KMS-11 (cell line): ENCODE results near the gene SSBP1.

Experiments used
- H2AFZ ChIP-seq: fragments of 200-600 bp; sonication (generic); 2 replicates; pipeline ENCODE4 v1.6.1; 2016; ENCODE audit warnings: antibody characterized with exemption, mixed run types, low read depth
- H3K27ac ChIP-seq: fragments of 200-600 bp; sonication (generic); 2 replicates; pipeline ENCODE4 v1.6.1; 2016; ENCODE audit warnings: mild to moderate bottlenecking, mixed run types
- H3K27me3 ChIP-seq: fragments of 200-600 bp; sonication (generic); 2 replicates; pipeline ENCODE4 v1.6.1; 2017; ENCODE audit warnings: mild to moderate bottlenecking, low read depth, mixed run types, moderate library complexity; ENCODE audit not compliant: insufficient read depth
- H3K36me3 ChIP-seq: fragments of 200-600 bp; sonication (generic); 2 replicates; pipeline ENCODE4 v1.6.1; 2017; ENCODE audit warnings: mild to moderate bottlenecking, mixed run types; ENCODE audit not compliant: insufficient read depth
- H3K4me1 ChIP-seq: fragments of 200-600 bp; sonication (generic); 2 replicates; pipeline ENCODE4 v1.6.1; 2016; ENCODE audit warnings: mild to moderate bottlenecking, low read depth, mixed run types; ENCODE audit not compliant: poor library complexity, severe bottlenecking
- H3K4me2 ChIP-seq: fragments of 200-600 bp; sonication (generic); 2 replicates; pipeline ENCODE4 v1.7.0; 2016; ENCODE audit warnings: mild to moderate bottlenecking, mixed run types
- H3K4me3 ChIP-seq: fragments of 200-600 bp; sonication (generic); IDR thresholded peaks from 2 replicates; pipeline ENCODE4 v1.6.1; 2017; ENCODE audit warnings: low read depth, low read length, mixed read lengths; ENCODE audit not compliant: insufficient read depth
- H3K79me2 ChIP-seq: fragments of 200-600 bp; sonication (generic); 2 replicates; pipeline ENCODE4 v1.6.1; 2016; ENCODE audit warnings: low read depth, mixed run types; ENCODE audit not compliant: insufficient read depth
- H3K9ac ChIP-seq: fragments of 200-600 bp; sonication (generic); 2 replicates; pipeline ENCODE4 v1.6.1; 2016; ENCODE audit warnings: mild to moderate bottlenecking, mixed run types
- H4K20me1 ChIP-seq: fragments of 200-600 bp; sonication (generic); 2 replicates; pipeline ENCODE4 v1.6.1; 2016; ENCODE audit warnings: mild to moderate bottlenecking, mixed run types; ENCODE audit not compliant: insufficient read depth
- CTCF ChIP-seq: fragments of 200-600 bp; sonication (generic); conservative IDR thresholded peaks from 2 replicates; pipeline ENCODE4 v1.6.1; 2017; ENCODE audit warnings: low read depth, mild to moderate bottlenecking, antibody characterized with exemption, low read length, moderate library complexity, mixed read lengths

SSBP1 gene

GRCh38 chr7:141714571-141714970, 23.6 kb upstream of the SSBP1 start:
- no peak overlapping the region for H3K4me3 ChIP-seq
- H3K4me2 ChIP-seq: no peak overlapping the region
- H3K4me1 ChIP-seq: no peaks in the 10 kb centered on the region
- H3K27ac ChIP-seq: no peak overlapping the region
- H4K20me1 ChIP-seq: no peaks in the 10 kb centered on the region
- no peak overlapping the region for H3K9ac ChIP-seq
- no peaks in the 10 kb centered on the region for H3K27me3 ChIP-seq
- no peaks in the 10 kb centered on the region for H3K79me2 ChIP-seq
- no peaks in the 10 kb centered on the region for H3K36me3 ChIP-seq
- H2AFZ ChIP-seq: no peak overlapping the region
- no peak for TF ChIP-seq CTCF

- Histone ChIP-seq H3K4me3 (no peak overlapping the region), H3K79me2 (no peaks in the 10 kb centered on the region), H3K27me3 (no peaks in the 10 kb centered on the region), H4K20me1 (no peaks in the 10 kb centered on the region), H3K27ac (no peak overlapping the region), H2AFZ (no peak overlapping the region), H3K36me3 (no peaks in the 10 kb centered on the region), H3K9ac (no peak overlapping the region), H3K4me1 (no peaks in the 10 kb centered on the region), H3K4me2 (no peak overlapping the region)
- no peak for TF ChIP-seq CTCF
Measured at GRCh38 chr7:141715018-141715417, 23.1 kb upstream of the SSBP1 start.

GRCh38 chr7:141715794-141716689, 22.1 kb upstream of the SSBP1 start:
- Histone ChIP-seq H3K36me3 (no peaks in the 10 kb centered on the region), H3K4me2 (no peak overlapping the region), H3K9ac (no peak overlapping the region), H3K4me3 (no peak overlapping the region), H3K27me3 (no peaks in the 10 kb centered on the region), H4K20me1 (no peaks in the 10 kb centered on the region), H3K27ac (no peak overlapping the region), H2AFZ (no peak overlapping the region), H3K4me1 (no peaks in the 10 kb centered on the region), H3K79me2 (no peaks in the 10 kb centered on the region)
- no peak for TF ChIP-seq CTCF

- Histone ChIP-seq H3K79me2 (no peaks in the 10 kb centered on the region), H3K4me3 (no peak overlapping the region), H3K4me2 (no peak overlapping the region), H4K20me1 (no peaks in the 10 kb centered on the region), H3K27ac (no peak overlapping the region), H3K9ac (no peak overlapping the region), H2AFZ (no peak overlapping the region), H3K27me3 (no peaks in the 10 kb centered on the region), H3K36me3 (no peaks in the 10 kb centered on the region), H3K4me1 (no peaks in the 10 kb centered on the region)
- TF ChIP-seq CTCF: no peak
Measured at GRCh38 chr7:141717450-141717849, 20.7 kb upstream of the SSBP1 start.
